Suprapubic skin (tissue), 3 donors: ENCODE measurements around the gene TMEM126B.
"Not testable (repeated sequence)": the region's sequence is repeated elsewhere in the genome, so short reads cannot be mapped to it uniquely, and the experiment has no call there.

ENCODE experiments used
- CTCF ChIP-seq, 2 donors: fragments of 200-600 bp in 1 of 2; fragments of 450-650 bp in 1 of 2; sonication (generic) in 1 of 2; IDR thresholded peaks; one replicate each; pipeline ENCODE4 v1.5.1; 2016 to 2019; ENCODE audit warnings: antibody characterized with exemption in 2 of 2, mild to moderate bottlenecking in 1 of 2, moderate library complexity in 1 of 2
- POLR2A ChIP-seq, 2 donors: fragments of 450-650 bp; IDR thresholded peaks; one replicate each; pipeline ENCODE4 v1.6.1; 2017; ENCODE audit warnings: antibody characterized with exemption in 2 of 2, mild to moderate bottlenecking in 2 of 2, moderate library complexity in 2 of 2

GRCh38 chr11:85606237-85606636, 22.2 kb upstream of the TMEM126B start:
- not testable (repeated sequence) for TF ChIP-seq POLR2A, CTCF (IDR thresholded peaks at IDR 0.05)
